GM12865 (cell line): ENCODE results near the gene MLLT11.

Experiments used
- DNase-seq: peaks from one replicate; pipeline ENCODE4 v3.0.0; 2010; ENCODE audit warnings: low read depth
- H3K4me3 ChIP-seq: 2 replicates; pipeline ENCODE4 v1.5.1; 2011; ENCODE audit warnings: mild to moderate bottlenecking, low read depth, low read length, control low read depth
- TF ChIP-seq, protein P1 (sequence below): IDR thresholded peaks from 2 replicates; pipeline ENCODE4 v1.5.1; 2011; ENCODE audit warnings: low read length, control low read depth, low read depth, inconsistent platforms; ENCODE audit not compliant: insufficient read depth; ENCODE audit errors: missing control alignments

MLLT11 gene

DNA sequence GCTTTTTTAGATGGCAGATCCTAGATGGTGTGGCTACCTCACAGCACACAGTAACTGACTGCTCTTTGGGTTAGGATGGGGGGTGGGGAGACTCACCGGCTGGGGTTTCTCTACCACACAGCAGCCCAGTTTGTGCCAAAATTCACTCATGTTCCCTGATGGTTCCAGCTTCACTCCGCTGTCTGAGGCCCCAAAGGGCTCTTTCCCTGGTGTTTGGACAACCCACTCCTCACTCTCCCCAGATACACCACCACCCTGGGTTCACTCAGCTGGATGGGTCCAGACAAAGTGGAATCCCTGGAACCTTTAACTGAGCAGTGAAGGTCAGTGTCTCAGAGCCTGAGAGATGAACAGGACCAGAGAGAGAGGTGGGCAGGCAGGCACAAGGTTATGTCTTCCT lies 4.6 kb upstream of the MLLT11 start:
- H3K4me3 ChIP-seq: no peak overlapping the region
- no peak for DNase-seq
- TF ChIP-seq, protein P1, sequence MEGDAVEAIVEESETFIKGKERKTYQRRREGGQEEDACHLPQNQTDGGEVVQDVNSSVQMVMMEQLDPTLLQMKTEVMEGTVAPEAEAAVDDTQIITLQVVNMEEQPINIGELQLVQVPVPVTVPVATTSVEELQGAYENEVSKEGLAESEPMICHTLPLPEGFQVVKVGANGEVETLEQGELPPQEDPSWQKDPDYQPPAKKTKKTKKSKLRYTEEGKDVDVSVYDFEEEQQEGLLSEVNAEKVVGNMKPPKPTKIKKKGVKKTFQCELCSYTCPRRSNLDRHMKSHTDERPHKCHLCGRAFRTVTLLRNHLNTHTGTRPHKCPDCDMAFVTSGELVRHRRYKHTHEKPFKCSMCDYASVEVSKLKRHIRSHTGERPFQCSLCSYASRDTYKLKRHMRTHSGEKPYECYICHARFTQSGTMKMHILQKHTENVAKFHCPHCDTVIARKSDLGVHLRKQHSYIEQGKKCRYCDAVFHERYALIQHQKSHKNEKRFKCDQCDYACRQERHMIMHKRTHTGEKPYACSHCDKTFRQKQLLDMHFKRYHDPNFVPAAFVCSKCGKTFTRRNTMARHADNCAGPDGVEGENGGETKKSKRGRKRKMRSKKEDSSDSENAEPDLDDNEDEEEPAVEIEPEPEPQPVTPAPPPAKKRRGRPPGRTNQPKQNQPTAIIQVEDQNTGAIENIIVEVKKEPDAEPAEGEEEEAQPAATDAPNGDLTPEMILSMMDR: no peak

DNA sequence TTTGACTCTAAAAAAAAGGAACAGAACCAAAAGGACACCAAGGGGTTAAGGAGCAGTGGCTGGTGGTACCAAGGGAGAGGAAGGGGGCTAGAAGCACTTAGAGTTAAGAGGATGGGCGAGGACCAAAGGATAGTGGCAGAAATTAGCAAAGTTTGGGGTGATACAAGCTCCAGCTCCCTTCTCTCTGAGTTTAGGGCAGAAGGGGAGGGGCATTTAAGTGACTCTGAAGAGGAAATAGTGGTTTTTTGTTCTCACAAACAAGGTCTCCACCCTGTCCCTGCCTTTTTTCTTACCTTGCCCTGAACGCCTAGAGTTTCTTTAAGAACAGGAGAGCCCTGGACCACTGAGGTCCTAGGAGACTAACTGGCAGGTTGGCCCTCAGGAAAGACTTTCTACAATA lies 4.0 kb upstream of the MLLT11 start:
- DNase-seq: peak; percentile 63
- H3K4me3 ChIP-seq: peak overlapping the region; percentile 92

DNA sequence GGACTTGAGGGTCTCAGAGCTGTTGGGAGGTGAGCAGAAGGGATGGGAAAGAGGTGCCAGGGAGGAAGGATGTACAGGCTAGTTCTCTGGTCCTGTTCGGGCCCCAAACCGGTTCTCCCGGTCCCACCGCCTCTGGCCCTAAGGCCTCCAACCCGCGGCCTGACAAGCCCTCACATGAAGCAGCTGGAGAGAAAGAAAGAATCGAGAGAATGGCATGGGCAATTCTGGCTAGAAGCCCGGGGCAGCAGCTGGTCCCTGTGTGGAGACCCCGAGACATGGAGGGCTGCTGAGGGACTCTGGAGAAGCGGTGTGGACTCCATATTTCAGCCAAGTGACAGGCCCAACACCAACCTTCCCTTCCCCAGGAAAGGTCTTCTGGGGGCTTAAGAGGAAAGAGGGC lies 1.5 kb upstream of the MLLT11 start:
- TF ChIP-seq, protein P1: no peak
- no peak for DNase-seq
- peak overlapping the region; percentile 92 for H3K4me3 ChIP-seq

More for the DNA sequence above, 4.0 kb upstream of the MLLT11 start:
- TF ChIP-seq, protein P1: no peak

DNA sequence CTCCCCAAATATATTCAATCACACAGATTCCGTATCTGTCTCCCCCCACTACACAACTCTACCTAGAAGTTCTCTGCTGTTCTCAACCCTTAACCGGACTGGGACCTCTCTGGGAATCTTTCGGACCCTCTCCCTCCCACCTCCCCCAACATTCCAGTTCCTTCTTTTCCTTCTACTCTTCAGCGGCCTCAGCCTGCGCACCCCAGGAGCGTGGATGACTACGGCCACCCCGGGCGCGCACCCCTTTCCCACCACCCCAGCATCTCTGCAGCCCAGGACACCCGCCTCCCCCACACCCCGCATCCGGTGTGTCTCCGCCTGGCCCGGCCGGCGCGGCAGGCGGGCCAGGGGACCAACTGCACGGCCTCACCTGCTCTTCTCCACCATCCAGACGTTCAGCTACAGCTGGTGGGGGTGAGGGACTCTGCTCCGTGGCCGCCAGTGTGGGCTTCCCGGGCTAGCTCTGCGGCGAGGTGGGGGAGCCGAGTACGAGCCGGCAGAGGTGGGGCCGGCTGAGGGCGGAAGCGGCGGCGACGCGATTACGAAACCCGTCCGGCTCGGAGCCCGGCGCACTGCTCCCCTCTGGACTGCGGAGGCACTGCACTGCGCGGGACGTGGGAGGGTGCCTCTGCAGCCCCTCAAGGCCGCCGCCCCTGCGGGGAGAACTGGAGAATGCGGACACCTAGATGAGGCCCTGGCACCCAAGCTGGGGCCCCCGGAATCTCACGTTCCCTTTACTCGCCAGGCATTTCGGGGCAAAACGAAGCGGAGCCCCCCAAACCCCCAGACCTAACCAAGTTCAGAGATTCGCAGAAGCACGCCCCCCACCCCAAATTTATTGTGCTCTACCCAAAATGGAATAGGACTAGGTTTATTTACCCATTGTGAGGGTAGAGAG lies 839 bp upstream of the MLLT11 start, which contains the start of gene CDC42SE1:
Gene CDC42SE1, minus strand, starts transcription at position 514 of the 898 bp plus-strand sequence. CDS start 3,892 bp downstream, outside the sequence.
- TF ChIP-seq, protein P1: peak; percentile 78
- H3K4me3 ChIP-seq: peak within 1 kb of the TSS; percentile 92
- peak; percentile 93 for DNase-seq

DNA sequence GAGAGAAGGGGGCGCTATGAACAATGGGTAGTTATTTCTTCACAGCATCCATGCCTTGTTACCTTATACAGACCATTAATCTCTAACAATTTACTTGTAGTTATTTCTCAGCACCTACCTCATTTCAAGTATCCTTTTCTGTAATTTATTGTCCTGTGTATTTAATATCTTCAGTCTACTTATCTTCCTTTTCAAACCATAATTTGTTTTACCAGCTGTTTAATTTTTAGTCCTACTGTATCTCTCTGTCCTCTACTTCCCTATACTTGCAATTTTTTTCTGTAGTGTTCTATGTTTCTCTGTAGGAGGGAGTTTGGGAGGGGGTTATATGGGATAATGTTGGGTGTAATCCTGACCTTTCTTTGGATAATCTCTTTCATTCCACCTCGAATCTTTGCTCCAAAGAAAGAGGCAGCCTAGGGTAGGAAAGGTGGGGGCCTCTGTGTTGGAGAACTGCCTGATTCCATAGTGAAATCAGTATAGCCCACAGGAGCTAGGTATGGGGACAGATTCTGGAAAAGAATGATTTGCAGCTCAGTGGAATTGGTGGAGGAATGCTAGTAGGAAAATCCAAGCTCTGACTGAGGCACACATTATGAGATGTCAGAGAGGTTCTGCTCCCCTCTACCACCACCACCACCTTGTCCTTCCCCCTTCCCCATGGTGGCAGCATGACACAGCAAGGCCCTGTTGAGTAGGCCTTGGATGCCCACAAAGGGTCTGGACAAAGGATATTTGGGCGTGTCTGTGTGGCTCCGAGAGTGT lies 642 bp downstream of the MLLT11 start:
- H3K4me3 ChIP-seq: peak overlapping the region; percentile 92
- TF ChIP-seq, protein P1: no peak
- no peak for DNase-seq

DNA sequence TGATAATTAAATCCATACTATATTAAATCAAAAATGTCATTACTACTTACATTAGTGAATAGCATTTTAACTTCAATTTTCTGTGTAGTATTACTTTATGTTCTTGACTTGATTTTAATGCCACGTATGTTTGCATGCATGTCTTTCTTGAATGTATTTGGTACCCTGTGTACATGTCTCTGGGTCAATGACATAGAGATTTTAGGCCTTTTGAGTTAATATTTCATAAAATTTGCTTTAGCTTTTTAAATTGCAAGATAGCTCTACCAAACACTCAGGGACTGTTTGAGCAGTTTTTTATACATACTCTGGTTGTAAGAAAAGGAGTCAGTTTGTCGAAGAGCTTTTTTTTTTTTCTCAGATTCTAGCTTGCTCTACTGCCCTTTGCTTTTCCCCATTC lies 1.5 kb downstream of the MLLT11 start:
- DNase-seq: no peak
- TF ChIP-seq, protein P1: no peak
- no peak overlapping the region for H3K4me3 ChIP-seq
